ENCODE results near the gene SYNPR.

GRCh38 chr3:63287610-63288009 lies 9.5 kb downstream of the SYNPR start:
- TF ChIP-seq CTCF (IDR thresholded peaks at IDR 0.05) (no peak), POLR2A (IDR thresholded peaks at IDR 0.05) (no peak)
